Right lobe of liver (tissue), 4 donors: ENCODE measurements around the gene ZNFX1.

Experiments used
- CTCF ChIP-seq, 4 donors: fragments of 200-600 bp in 3 of 4; fragments of 450-650 bp in 1 of 4; IDR thresholded peaks; one replicate each; pipeline versions ENCODE4 v1.5.1 to v1.8.0; 2016 to 2022; ENCODE audit warnings: antibody characterized with exemption in 4 of 4, mild to moderate bottlenecking in 2 of 4
- POLR2A ChIP-seq: fragments of 450-650 bp; IDR thresholded peaks from one replicate; pipeline ENCODE4 v1.6.1; 2017; ENCODE audit warnings: antibody characterized with exemption, mild to moderate bottlenecking
- donor health status: DM: no; HTN: no; CAD: no.
- donor health status: DM: no; HTN: no; CAD: no.
- donor health status: DM: no; HTN: yes; CAD: no.

GRCh38 chr20:49275216-49275615, 2.6 kb downstream of the ZNFX1 start:
- no peak for TF ChIP-seq CTCF (IDR thresholded peaks at IDR 0.05)
- no peak for TF ChIP-seq POLR2A
